Measurements from ENCODE around the gene C16orf92. TPM values are rescaled to one million over a fixed set of nuclear protein-coding genes. Genes with fewer than 3 reads are reported as not detected.

C16orf92 gene
- total RNA-seq, 4 donors from 2014 or later: not detected

GRCh38 chr16:29975811-29976511, 47.0 kb upstream of the C16orf92 start:
- Histone ChIP-seq H3K4me1 (peaks cover 15 to 33% of the 10 kb centered on the region in 2 donors), H3K4me3 (replicated peaks in 1 of 3) (peak overlapping the region in 1 of 3 donors; percentile 6), H3K27me3 (no peaks in the 10 kb centered on the region), H3K27ac (peak overlapping the region in 1 of 3 donors; percentile 14), H3K36me3 (peaks cover 32 to 39% of the 10 kb centered on the region in 2 donors), H3K9me3 (no peaks in the 10 kb centered on the region)
- DNase-seq: peak; percentile 10 to 34
- intact Hi-C loops (cut with DNase I): loop anchor here (2.0 kb wide), 1 partner anchor 19 kb away; the partner anchor contains the start of gene HIRIP3
- 21 to 26% methylated on average over 6 of the region's 6 CpGs for WGBS, 2 donors
- no peak for TF ChIP-seq POLR2A (IDR thresholded peaks at IDR 0.05)
- no peak for TF ChIP-seq CTCF (IDR thresholded peaks at IDR 0.05)

- TF ChIP-seq POLR2A (IDR thresholded peaks at IDR 0.05) (no peak), CTCF (IDR thresholded peaks at IDR 0.05) (no peak)
- H3K27ac ChIP-seq: peak overlapping the region in 2 of 3 donors; percentile 26 to 49
- peaks cover 15 to 33% of the 10 kb centered on the region in 2 donors for H3K4me1 ChIP-seq
- H3K36me3 ChIP-seq: peaks cover 45% of the 10 kb centered on the region in 2 donors
- H3K9me3 ChIP-seq: no peaks in the 10 kb centered on the region
- 65 to 79% methylated on average over 9 of the region's 9 CpGs for WGBS, 2 donors
- H3K4me3 ChIP-seq (replicated peaks in 1 of 3): no peak overlapping the region
- DNase-seq: no peak
- H3K27me3 ChIP-seq: no peaks in the 10 kb centered on the region
- intact Hi-C loops (cut with DNase I): loop anchor here (2.0 kb wide), 1 partner anchor 18 kb away; the partner anchor contains the start of gene HIRIP3
These were observed 45.8 kb upstream of the C16orf92 start for GRCh38 chr16:29977063-29977825.

GRCh38 chr16:29978081-29978480, 44.9 kb upstream of the C16orf92 start:
- Histone ChIP-seq H3K36me3 (peaks cover 52 to 54% of the 10 kb centered on the region in 2 donors), H3K9me3 (no peaks in the 10 kb centered on the region), H3K4me1 (peaks cover 15 to 33% of the 10 kb centered on the region in 2 donors), H3K27me3 (no peaks in the 10 kb centered on the region), H3K4me3 (replicated peaks in 1 of 3) (no peak overlapping the region), H3K27ac (no peak overlapping the region)
- TF ChIP-seq POLR2A (IDR thresholded peaks at IDR 0.05) (no peak), CTCF (IDR thresholded peaks at IDR 0.05) (no peak)
- 93 to 94% methylated on average over 9 of the region's 9 CpGs for WGBS, 2 donors
- DNase-seq: no peak
- intact Hi-C loops (cut with DNase I): no loop called here

GRCh38 chr16:29978564-29979270, 44.3 kb upstream of the C16orf92 start:
- Histone ChIP-seq H3K27me3 (no peaks in the 10 kb centered on the region), H3K4me1 (peaks cover 15 to 33% of the 10 kb centered on the region in 2 donors), H3K4me3 (replicated peaks in 1 of 3) (no peak overlapping the region), H3K9me3 (no peaks in the 10 kb centered on the region), H3K27ac (no peak overlapping the region), H3K36me3 (peaks cover 59 to 60% of the 10 kb centered on the region in 2 donors)
- DNase-seq: no peak
- WGBS, 2 donors: 85 to 96% methylated on average over 5 to 9 of the region's 9 CpGs
- TF ChIP-seq POLR2A (IDR thresholded peaks at IDR 0.05) (no peak), CTCF (IDR thresholded peaks at IDR 0.05) (no peak)
- intact Hi-C loops (cut with DNase I): no loop called here
